Esophagus mucosa (tissue), 1 donor: ENCODE measurements around the gene KCND3. TPM values are rescaled to one million over a fixed set of nuclear protein-coding genes. Genes with fewer than 3 reads are reported as not detected.
"Not testable (repeated sequence)": the region's sequence is repeated elsewhere in the genome, so short reads cannot be mapped to it uniquely, and the experiment has no call there.

Source experiments
- ATAC-seq: fragments of 200-7000 bp; cut with Tn5 transposase; one replicate; pipeline ENCODE4 v1.9.1; 2020
- total RNA-seq: library from RNA; stranded (reverse); gene quantifications from one replicate; pipeline ENCODE4 v1.2.4, GENCODE V29; 2023
- donor health status: DM: yes; HTN: yes; CAD: no.

KCND3 gene
- total RNA-seq, 1 donor from 2014 or later: 1.7 TPM

GRCh38 chr1:111768023-111768422, 221.4 kb downstream of the KCND3 start:
- ATAC-seq: no peak

GRCh38 chr1:111762332-111762731, 227.1 kb downstream of the KCND3 start:
- ATAC-seq: no peak

GRCh38 chr1:111761717-111762116, 227.8 kb downstream of the KCND3 start:
- ATAC-seq: no peak

- ATAC-seq: no peak
These were observed 231.1 kb downstream of the KCND3 start for GRCh38 chr1:111758373-111758772.

GRCh38 chr1:111756124-111756513, 233.3 kb downstream of the KCND3 start:
- ATAC-seq: peak; percentile 31

- peak; percentile 98 for ATAC-seq
These were observed 233.9 kb downstream of the KCND3 start, which contains the start of gene DDX20 for GRCh38 chr1:111755331-111756123. TSS of gene DDX20 (plus strand) at chr1:111755901. CDS start at chr1:111755925, 24 bp downstream.

- ATAC-seq: peak; percentile 18
These were observed 234.5 kb downstream of the KCND3 start for GRCh38 chr1:111754984-111755330.

GRCh38 chr1:111751906-111752575, 237.4 kb downstream of the KCND3 start:
- no peak for ATAC-seq

GRCh38 chr1:111750856-111751255, 238.6 kb downstream of the KCND3 start:
- no peak for ATAC-seq

GRCh38 chr1:111749628-111750027, 239.8 kb downstream of the KCND3 start:
- ATAC-seq: no peak

GRCh38 chr1:111747947-111748346, 241.5 kb downstream of the KCND3 start:
- no peak for ATAC-seq

- ATAC-seq: peak; percentile 77
These were observed 242.2 kb downstream of the KCND3 start for GRCh38 chr1:111747282-111747734.

GRCh38 chr1:111746614-111746999, 242.9 kb downstream of the KCND3 start:
- ATAC-seq: no peak

GRCh38 chr1:111745675-111746613, 243.5 kb downstream of the KCND3 start:
- ATAC-seq: peak; percentile 59

- no peak for ATAC-seq
These were observed 245.8 kb downstream of the KCND3 start for GRCh38 chr1:111743679-111744101.

- no peak for ATAC-seq
These were observed 246.4 kb downstream of the KCND3 start for GRCh38 chr1:111742938-111743549.

GRCh38 chr1:111742292-111742691, 247.2 kb downstream of the KCND3 start:
- ATAC-seq: not testable (repeated sequence)

- ATAC-seq: no peak
These were observed 249.3 kb downstream of the KCND3 start for GRCh38 chr1:111739925-111740765.

GRCh38 chr1:111739194-111739924, 250.1 kb downstream of the KCND3 start, which contains the start of gene INKA2:
TSS of gene INKA2 (minus strand) at chr1:111739395. CDS start at chr1:111739242, 153 bp downstream.
- peak; percentile 87 for ATAC-seq

GRCh38 chr1:111738436-111739193, 250.9 kb downstream of the KCND3 start:
- peak; percentile 78 for ATAC-seq
